Measurements from ENCODE around the gene SLC34A1. TPM values are rescaled to one million over a fixed set of nuclear protein-coding genes. Genes with fewer than 3 reads are reported as not detected.

The SLC34A1 gene
- total RNA-seq, 1 experiment from 2014 or later: not detected

- H3K27ac ChIP-seq (ENCODE audit: low read depth, low read length, poor library complexity, severe bottlenecking): no peak within 1 kb of the TSS
- TF ChIP-seq, protein P1, sequence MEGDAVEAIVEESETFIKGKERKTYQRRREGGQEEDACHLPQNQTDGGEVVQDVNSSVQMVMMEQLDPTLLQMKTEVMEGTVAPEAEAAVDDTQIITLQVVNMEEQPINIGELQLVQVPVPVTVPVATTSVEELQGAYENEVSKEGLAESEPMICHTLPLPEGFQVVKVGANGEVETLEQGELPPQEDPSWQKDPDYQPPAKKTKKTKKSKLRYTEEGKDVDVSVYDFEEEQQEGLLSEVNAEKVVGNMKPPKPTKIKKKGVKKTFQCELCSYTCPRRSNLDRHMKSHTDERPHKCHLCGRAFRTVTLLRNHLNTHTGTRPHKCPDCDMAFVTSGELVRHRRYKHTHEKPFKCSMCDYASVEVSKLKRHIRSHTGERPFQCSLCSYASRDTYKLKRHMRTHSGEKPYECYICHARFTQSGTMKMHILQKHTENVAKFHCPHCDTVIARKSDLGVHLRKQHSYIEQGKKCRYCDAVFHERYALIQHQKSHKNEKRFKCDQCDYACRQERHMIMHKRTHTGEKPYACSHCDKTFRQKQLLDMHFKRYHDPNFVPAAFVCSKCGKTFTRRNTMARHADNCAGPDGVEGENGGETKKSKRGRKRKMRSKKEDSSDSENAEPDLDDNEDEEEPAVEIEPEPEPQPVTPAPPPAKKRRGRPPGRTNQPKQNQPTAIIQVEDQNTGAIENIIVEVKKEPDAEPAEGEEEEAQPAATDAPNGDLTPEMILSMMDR (conservative IDR thresholded peaks at IDR 0.05; ENCODE audit: low read depth, low read length): no peak
- TF ChIP-seq EZH2 (IDR thresholded peaks at IDR 0.05; ENCODE audit: borderline replicate concordance, low read depth, low read length, poor library complexity, severe bottlenecking): no peak
- H3K4me3 ChIP-seq (ENCODE audit: low read depth, low read length, poor library complexity, severe bottlenecking): no peak within 1 kb of the TSS
- POLR2A ChIA-PET (ENCODE audit: low non-redundant PET): no interaction called here
- intact Hi-C loops (cut with micrococcal nuclease; ENCODE audit: unreplicated experiment): no loop called here
- BruUV-seq (replicated peaks): no TSS peak
- no peak for DNase-seq (ENCODE audit: low spot score)
- H3K9me3 ChIP-seq (ENCODE audit: low read depth, low read length, poor library complexity, severe bottlenecking): no peaks in the 10 kb centered on the region
- peaks cover 3% of the 10 kb centered on the region for H3K4me1 ChIP-seq (ENCODE audit: insufficient read depth, low read length, poor library complexity, severe bottlenecking)
- H3K36me3 ChIP-seq (ENCODE audit: insufficient read depth, low read length, poor library complexity, severe bottlenecking): no peaks in the 10 kb centered on the region
- no peaks in the 10 kb centered on the region for H3K27me3 ChIP-seq (replicated peaks; ENCODE audit: insufficient read depth, low read depth, low read length, poor library complexity)
- CTCF ChIA-PET: interaction anchor here (0.5 kb wide), 1 partner anchor 30 kb away, joined by 5 read pairs; no protein-coding TSS in a partner anchor
These were observed 25.0 kb downstream of the SLC34A1 start, which contains the start of gene F12 for GRCh38 chr5:177409043-177409801. Gene F12, minus strand, starts transcription at chr5:177409564. Its CDS starts 37 bp downstream, at chr5:177409527.

DNA sequence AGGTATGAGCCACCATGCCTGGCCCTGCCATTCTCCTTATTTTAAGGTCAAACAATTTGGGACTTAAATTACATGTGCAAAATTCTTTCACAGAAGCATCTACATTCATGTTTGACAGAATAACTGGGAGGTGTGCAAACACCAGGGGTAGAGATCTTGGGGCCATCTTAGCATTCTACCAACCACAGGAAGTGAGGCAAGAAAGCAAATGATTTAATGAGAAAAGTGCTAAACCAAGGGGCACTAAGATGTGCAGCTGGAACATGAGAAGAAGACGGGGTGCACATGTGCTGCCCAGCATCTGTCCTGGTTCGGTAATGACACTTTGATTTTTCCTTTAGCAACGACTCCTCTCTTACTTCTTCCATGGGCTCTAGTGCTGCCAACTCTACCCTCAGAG is 26.3 kb downstream of the SLC34A1 start:
- no peak for DNase-seq (ENCODE audit: low spot score)
- Histone ChIP-seq H3K27ac (ENCODE audit: low read depth, low read length, poor library complexity, severe bottlenecking) (no peak overlapping the region), H3K4me3 (ENCODE audit: low read depth, low read length, poor library complexity, severe bottlenecking) (no peak overlapping the region), H3K36me3 (ENCODE audit: insufficient read depth, low read length, poor library complexity, severe bottlenecking) (no peaks in the 10 kb centered on the region), H3K27me3 (replicated peaks; ENCODE audit: insufficient read depth, low read depth, low read length, poor library complexity) (no peaks in the 10 kb centered on the region), H3K9me3 (ENCODE audit: low read depth, low read length, poor library complexity, severe bottlenecking) (no peaks in the 10 kb centered on the region), H3K4me1 (ENCODE audit: insufficient read depth, low read length, poor library complexity, severe bottlenecking) (no peaks in the 10 kb centered on the region)
- intact Hi-C loops (cut with micrococcal nuclease; ENCODE audit: unreplicated experiment): no loop called here
- POLR2A ChIA-PET (ENCODE audit: low non-redundant PET): no interaction called here
- TF ChIP-seq, protein P1 (conservative IDR thresholded peaks at IDR 0.05; ENCODE audit: low read depth, low read length): no peak
- CTCF ChIA-PET: no interaction called here
- no TSS peak for BruUV-seq (replicated peaks)

DNA sequence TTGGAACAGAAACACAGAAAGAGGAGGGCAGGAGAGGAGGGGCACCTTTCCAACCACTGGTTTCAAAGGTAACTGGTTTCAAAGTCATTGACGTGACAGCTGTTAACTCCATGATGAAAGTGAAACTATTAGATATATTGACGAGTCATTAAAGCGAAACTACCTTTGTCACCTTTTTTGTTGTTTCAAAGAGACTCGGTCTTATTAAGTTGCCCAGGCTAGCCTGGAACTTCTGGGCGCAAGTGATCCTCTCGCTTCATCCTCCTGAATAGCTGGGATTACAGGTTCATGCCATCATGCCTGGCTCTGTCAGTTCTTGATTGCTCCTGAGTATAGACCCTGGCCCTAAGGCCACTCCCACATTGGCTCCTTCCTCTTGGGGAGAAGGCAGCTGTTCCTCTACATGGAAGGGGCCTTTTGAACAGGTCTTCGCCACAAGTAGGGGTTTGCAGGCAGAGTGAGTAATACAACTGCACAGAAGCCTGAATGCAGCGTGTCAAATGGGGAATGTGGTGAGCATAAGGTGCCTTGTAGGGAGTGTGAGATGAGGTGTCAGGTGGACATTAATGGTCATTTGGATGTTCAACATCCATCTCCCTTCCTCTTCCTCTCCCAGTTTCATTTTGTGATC is 28.5 kb downstream of the SLC34A1 start:
- Histone ChIP-seq H3K9me3 (ENCODE audit: low read depth, low read length, poor library complexity, severe bottlenecking) (no peaks in the 10 kb centered on the region), H3K27ac (ENCODE audit: low read depth, low read length, poor library complexity, severe bottlenecking) (no peak overlapping the region), H3K27me3 (replicated peaks; ENCODE audit: insufficient read depth, low read depth, low read length, poor library complexity) (no peaks in the 10 kb centered on the region), H3K36me3 (ENCODE audit: insufficient read depth, low read length, poor library complexity, severe bottlenecking) (no peaks in the 10 kb centered on the region), H3K4me1 (ENCODE audit: insufficient read depth, low read length, poor library complexity, severe bottlenecking) (no peaks in the 10 kb centered on the region), H3K4me3 (ENCODE audit: low read depth, low read length, poor library complexity, severe bottlenecking) (no peak overlapping the region)
- BruUV-seq (replicated peaks): no TSS peak
- no peak for TF ChIP-seq EZH2 (IDR thresholded peaks at IDR 0.05; ENCODE audit: borderline replicate concordance, low read depth, low read length, poor library complexity, severe bottlenecking)
- TF ChIP-seq, protein P1 (conservative IDR thresholded peaks at IDR 0.05; ENCODE audit: low read depth, low read length): no peak
- CTCF ChIA-PET: no interaction called here
- POLR2A ChIA-PET (ENCODE audit: low non-redundant PET): no interaction called here
- intact Hi-C loops (cut with micrococcal nuclease; ENCODE audit: unreplicated experiment): no loop called here
- DNase-seq (ENCODE audit: low spot score): no peak

All from A673 (cell line).